Adrenal gland (tissue), 5 donors: ENCODE data around the gene CD248.

Experiments used
- POLR2A ChIP-seq, 2 donors: fragments of 450-650 bp; IDR thresholded peaks; one replicate each; pipeline ENCODE4 v1.6.1; 2017; ENCODE audit warnings: antibody characterized with exemption in 2 of 2, mild to moderate bottlenecking in 2 of 2, moderate library complexity in 1 of 2
- TF ChIP-seq, protein P1 (sequence below), 6 experiments: fragments of 450-650 bp in 4 of 6; fragments of 200-600 bp in 2 of 6; sonication (generic) in 1 of 6; IDR thresholded peaks; 1 replicate in 5 of 6; 2 replicates in 1 of 6; pipeline versions ENCODE4 v1.5.1 to v1.8.0; 2016 to 2021; ENCODE audit warnings: antibody characterized with exemption in 6 of 6, mild to moderate bottlenecking in 2 of 6, moderate library complexity in 1 of 6
- donor health status: DM: no; HTN: no; CAD: no.

GRCh38 chr11:66293352-66293751 lies 23.5 kb downstream of the CD248 start:
- TF ChIP-seq POLR2A (IDR thresholded peaks at IDR 0.05), result no peak
- TF ChIP-seq, protein P1, sequence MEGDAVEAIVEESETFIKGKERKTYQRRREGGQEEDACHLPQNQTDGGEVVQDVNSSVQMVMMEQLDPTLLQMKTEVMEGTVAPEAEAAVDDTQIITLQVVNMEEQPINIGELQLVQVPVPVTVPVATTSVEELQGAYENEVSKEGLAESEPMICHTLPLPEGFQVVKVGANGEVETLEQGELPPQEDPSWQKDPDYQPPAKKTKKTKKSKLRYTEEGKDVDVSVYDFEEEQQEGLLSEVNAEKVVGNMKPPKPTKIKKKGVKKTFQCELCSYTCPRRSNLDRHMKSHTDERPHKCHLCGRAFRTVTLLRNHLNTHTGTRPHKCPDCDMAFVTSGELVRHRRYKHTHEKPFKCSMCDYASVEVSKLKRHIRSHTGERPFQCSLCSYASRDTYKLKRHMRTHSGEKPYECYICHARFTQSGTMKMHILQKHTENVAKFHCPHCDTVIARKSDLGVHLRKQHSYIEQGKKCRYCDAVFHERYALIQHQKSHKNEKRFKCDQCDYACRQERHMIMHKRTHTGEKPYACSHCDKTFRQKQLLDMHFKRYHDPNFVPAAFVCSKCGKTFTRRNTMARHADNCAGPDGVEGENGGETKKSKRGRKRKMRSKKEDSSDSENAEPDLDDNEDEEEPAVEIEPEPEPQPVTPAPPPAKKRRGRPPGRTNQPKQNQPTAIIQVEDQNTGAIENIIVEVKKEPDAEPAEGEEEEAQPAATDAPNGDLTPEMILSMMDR (IDR thresholded peaks at IDR 0.05), result no peak
